Hematopoietic multipotent progenitor cell treated with erythropoietin and hydrocortisone succinate and interleukin-3 and kit ligand, for 4 days (in vitro differentiated cells): ENCODE results near the gene NDST1.
A peak's percentile ranks its signal among the peaks of the same experiment; 100 is the strongest.

Experiments used
- DNase-seq: peaks from one replicate; pipeline ENCODE4 v3.0.0-alpha.2; 2015

NDST1 gene

GRCh38 chr5:150550286-150550685 is 42.4 kb downstream of the NDST1 start:
- DNase-seq = no peak

- no peak for DNase-seq
These were observed 43.1 kb downstream of the NDST1 start for GRCh38 chr5:150551066-150551465.

- DNase-seq = no peak
These were observed 45.5 kb downstream of the NDST1 start for GRCh38 chr5:150553402-150553801.

- DNase-seq = no peak
These were observed 46.0 kb downstream of the NDST1 start for GRCh38 chr5:150553911-150554310.

GRCh38 chr5:150554857-150555256 is 46.9 kb downstream of the NDST1 start:
- DNase-seq = no peak

- no peak for DNase-seq
These were observed 48.2 kb downstream of the NDST1 start for GRCh38 chr5:150556106-150556505.

GRCh38 chr5:150556859-150557508 is 49.1 kb downstream of the NDST1 start:
- DNase-seq = peak; percentile 28

- DNase-seq = no peak
These were observed 49.6 kb downstream of the NDST1 start for GRCh38 chr5:150557509-150557872.

- DNase-seq = no peak
These were observed 50.2 kb downstream of the NDST1 start for GRCh38 chr5:150558088-150558621.

GRCh38 chr5:150559088-150559487 is 51.2 kb downstream of the NDST1 start:
- DNase-seq = no peak

- no peak for DNase-seq
These were observed 51.8 kb downstream of the NDST1 start for GRCh38 chr5:150559701-150560100.

GRCh38 chr5:150560401-150561191 is 52.7 kb downstream of the NDST1 start:
- peak; percentile 94 for DNase-seq

- no peak for DNase-seq
These were observed 53.2 kb downstream of the NDST1 start for GRCh38 chr5:150561192-150561512.

- DNase-seq = no peak
These were observed 53.8 kb downstream of the NDST1 start for GRCh38 chr5:150561571-150562275.

- DNase-seq = peak; percentile 79
These were observed 54.9 kb downstream of the NDST1 start for GRCh38 chr5:150562832-150563231.

GRCh38 chr5:150565868-150566267 is 57.9 kb downstream of the NDST1 start:
- no peak for DNase-seq

GRCh38 chr5:150567031-150567717 is 59.2 kb downstream of the NDST1 start:
- DNase-seq = peak; percentile 68

GRCh38 chr5:150568663-150569062 is 60.7 kb downstream of the NDST1 start:
- DNase-seq = no peak

- no peak for DNase-seq
These were observed 62.4 kb downstream of the NDST1 start for GRCh38 chr5:150570333-150570732.

- DNase-seq = no peak
These were observed 63.9 kb downstream of the NDST1 start for GRCh38 chr5:150571836-150572235.

GRCh38 chr5:150573216-150573615 is 65.3 kb downstream of the NDST1 start:
- DNase-seq = no peak

GRCh38 chr5:150573867-150574817 is 66.2 kb downstream of the NDST1 start:
- no peak for DNase-seq
